HCEC 1CT (cell line): ENCODE measurements around the gene ITGB6.
"Not testable (repeated sequence)": the region's sequence is repeated elsewhere in the genome, so short reads cannot be mapped to it uniquely, and the experiment has no call there.

ENCODE experiments used
- DNase-seq: peaks from one replicate; pipeline ENCODE4 v3.0.0-alpha.2; 2017

The ITGB6 gene

DNA sequence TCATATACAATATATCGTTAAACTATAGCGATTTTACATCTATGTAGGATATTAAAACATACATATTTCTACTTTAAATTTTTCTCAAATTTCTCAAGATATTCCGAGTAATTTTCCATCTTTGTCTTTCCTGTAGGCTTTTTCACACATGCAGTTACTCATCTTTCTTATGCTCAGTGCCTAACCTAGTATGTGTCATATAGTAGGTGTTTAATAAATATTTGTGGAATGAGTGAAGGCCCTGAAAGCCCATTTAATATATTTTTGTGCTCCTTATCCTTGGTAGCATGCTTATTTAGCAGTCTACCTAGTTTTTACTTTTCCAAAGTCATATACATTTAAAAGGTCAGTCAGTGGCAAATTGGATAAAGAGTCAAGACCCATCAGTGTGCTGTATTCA lies 67.3 kb downstream of the ITGB6 start:
- no peak for DNase-seq

DNA sequence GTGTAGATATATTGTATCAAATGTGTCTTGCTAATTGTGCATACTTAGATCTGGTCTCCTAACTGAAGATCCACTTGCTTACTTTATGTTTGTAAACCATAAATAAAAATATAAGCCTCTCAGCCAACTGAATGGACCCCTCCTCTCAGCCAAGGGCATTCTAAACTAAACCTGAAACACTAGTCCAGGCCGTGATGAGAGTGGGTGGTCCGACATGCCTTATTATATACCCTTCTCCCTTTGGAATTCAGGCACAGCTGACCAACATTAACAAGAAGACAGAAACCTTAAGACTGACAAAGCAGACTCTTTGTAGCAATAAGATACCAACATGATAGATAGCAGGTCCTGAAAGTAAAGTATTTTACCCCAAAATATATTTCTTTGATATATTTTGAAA lies 73.3 kb downstream of the ITGB6 start:
- no peak for DNase-seq

DNA sequence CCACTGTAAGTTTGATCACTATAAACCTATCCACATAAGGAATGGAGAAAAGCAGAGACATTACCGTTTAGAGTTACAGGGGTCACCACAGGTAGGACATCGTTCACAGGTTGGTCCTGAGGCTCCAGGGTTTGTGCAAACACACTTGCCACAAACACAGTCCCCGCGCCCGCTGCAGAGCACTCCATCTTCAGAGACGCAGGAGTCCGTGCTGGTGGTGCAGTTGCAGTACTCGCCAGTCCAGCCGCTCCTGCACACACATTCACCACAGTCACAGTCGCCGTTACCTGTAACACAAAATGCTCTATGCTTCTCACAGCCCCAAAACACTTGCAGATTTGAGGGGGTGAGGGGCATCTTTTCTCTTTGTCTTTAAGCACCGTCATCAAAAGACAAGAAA lies 73.8 kb downstream of the ITGB6 start:
- no peak for DNase-seq

DNA sequence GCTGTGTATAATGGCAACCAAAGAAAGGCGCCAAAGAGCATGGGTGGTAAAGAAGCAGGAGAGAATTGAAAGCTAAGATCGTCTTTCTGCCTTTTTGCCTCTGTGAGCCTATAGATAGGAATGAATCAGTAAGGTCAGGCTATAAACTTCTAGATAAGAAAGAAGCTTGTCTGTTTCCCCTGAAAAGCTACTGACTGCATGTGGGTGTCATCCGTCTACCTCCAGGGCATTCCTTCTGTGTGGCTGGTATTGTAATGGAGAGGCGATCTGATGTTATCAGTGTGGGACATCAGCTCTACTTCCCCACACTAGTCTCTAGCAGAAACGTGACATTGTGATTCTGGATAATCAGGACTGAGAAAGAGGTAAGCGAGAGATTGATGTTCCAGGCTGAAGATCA lies 74.2 kb downstream of the ITGB6 start:
- no peak for DNase-seq

DNA sequence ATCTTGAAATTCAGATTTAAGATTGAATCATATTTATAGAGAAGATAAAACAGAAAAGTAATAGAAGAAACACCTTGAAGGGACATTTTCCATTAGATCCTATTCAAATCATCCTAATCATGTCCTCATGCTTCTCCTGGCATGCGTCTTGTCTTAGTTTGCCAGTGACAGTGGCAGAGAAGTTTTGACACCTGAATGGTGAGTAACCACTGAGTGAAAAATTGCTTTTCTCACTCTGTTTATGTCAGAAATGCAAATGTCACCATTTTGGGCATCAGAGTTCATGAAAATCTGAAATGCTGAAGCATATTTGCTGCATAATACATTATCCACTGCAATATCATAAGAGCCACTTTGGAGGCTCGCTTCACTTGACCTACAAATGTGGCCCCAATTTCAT lies 74.7 kb downstream of the ITGB6 start:
- no peak for DNase-seq

DNA sequence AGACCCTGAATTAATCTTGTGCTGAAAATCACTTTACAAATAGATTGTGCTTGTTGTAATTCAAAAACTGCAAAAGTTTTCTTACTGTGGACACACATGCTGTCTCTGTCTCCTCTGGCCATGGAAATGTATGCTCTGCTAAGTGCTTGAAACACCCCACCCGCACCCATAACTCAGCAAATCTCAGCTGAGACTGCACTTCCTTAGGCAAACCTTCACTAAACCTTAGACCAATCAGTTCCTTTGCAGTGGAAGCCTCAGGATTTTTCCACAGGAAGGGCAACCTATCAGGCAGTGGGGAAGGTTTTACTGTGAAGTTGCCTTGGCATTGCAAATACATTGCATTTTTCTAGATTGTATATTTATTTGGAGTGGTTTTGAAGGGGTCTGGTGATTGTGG lies 75.5 kb downstream of the ITGB6 start:
- no peak for DNase-seq

DNA sequence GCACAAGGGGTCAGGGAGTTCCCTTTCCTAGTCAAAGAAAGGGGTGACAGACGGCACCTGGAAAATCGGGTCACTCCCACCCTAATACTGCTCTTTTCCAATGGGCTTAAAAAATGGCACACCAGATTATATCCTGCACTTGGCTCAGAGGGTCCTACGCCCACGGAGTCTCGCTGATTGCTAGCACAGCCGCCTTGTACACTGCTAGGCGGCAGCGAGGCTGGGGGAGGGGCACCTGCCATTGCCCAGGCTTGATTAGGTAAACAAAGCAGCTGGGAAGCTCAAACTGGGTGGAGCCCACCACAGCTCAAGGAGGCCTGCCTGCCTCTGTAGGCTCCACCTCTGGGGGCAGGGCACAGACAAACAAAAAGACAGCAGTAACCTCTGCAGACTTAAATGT lies 85.4 kb downstream of the ITGB6 start:
- DNase-seq: not testable (repeated sequence)

DNA sequence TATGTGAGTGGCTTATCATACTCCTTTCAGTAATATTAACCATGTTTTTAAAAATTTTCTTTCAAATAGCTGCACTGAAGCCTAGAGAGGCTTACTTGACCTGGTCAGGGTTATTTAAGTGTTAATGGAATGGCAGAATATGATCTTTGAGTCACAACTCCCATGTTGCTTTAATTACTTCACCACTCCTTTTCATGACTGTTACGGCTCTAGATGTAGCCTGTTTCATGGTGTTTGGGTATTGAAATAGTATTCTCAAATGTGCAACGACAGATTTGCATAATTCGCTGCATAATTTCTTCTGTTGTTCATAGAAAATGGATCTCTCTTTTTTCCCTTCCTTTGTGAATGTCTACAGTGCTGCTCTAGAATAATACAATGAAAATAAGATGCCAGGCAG lies 86.1 kb downstream of the ITGB6 start:
- DNase-seq: no peak

DNA sequence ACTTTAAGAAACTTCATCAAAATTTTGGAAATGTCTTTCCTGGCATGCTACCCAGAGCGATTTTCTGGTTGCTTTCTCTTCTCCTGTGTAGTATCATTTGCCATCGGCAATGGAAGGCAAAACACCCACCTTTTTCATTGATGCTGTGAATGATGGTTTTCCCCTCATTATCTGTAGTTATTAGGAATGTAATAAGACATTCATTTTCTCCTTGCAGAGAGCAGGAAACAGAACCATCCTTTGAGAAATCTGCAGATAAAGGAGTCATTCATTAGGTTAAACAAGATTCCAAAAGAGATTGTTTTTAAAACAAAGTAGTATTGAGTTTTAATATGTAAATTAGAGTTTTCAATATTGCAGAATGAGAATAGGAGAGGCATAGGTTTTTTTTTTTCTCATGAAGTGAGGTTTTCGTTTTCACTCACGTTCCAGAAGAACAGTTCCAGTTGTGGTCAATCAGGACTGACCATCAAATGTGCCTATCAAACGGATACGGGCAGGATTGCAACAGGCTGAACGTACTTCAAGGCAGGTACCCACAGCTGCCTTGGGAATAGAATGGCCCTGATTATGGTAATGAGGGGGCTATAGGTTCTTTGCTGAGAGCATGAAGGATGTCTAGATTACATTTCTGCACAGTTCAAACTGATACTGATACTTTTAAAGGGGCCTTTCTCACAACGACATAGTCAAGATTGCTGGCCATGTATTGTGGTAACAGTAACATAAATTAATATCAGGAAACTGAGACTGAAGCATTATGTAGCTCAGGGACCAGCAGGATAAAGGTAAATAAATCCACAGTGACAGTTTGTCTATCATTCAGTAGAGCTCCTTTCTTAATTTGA lies 87.9 kb downstream of the ITGB6 start:
- no peak for DNase-seq

DNA sequence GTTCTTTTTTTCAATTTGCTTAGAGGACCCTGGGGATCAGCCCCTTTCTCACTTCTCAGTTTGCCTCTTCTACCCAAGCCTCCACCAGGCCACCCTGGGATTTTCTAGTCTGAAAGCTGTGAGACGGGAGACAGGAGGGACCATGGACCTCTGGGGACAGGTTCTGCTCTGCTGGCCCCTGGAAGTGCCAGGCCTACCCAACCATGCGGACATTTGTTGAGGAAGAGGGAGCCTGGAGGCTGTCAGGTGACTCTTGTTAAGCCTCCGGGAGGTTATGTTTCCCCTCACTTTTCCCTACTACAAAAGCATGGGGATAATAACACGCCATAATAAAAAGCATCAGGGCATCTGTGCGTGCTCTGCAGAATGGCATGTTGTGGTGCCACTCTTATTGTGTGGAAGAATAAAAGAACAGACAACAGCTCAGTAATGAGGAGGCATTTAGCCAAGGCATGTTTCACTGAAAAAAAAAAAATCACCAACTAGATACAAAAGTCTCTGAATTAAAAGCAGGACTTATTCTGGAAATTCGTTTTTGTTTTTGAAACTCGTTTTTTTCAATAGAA lies 89.3 kb downstream of the ITGB6 start:
- DNase-seq: no peak

DNA sequence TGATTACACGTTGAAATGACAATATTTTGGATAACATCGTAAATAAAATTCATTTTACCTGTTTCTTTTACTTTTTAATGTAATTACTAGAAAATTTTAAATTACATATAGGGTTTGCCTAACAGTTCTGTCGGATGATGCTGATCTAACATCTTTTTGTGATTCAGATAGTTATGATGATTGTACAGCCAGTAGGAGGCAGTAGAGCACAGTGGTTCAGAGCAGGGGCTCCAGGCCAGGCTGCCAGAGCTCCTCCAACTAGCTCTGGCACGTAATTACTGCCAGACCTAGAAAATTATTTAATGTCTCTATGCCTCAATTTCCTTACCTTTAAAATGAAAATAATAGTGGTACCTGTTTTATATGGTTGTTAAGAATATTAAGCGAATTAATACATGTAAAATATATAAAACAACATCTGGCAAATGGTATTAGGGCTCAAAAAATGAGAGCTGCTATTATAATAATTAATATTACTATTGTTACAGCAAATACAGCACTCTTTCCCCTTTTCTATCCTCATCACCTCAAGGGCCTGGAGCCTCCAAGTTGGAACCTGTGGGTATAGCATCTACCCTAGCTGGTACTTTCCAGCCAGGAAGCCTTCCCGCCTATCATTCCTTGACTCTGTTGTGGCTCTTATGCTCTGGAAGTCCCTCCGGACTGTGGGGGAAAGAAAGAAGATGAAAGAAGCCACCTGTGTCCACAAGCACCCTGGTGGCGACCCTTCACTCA lies 90.0 kb downstream of the ITGB6 start:
- peak; percentile 76 for DNase-seq

DNA sequence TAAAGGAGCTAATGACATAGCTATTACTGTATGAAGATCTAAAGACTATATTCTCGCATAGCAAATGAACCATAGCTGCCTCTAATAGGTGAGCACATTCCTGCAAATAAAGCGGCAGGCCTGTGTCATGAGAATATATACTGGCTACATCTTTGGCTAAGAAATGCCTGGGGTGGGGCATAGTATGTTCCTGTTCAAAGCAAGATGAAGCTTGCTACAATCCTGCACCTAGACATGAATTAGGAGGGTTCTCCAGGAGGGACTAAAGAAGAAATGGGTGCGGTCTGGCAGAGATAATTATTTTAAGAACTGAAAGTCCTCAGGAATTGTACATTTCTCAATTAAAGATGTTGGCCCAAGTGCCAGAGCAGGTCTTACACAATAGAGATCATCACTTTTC lies 90.8 kb downstream of the ITGB6 start:
- no peak for DNase-seq

DNA sequence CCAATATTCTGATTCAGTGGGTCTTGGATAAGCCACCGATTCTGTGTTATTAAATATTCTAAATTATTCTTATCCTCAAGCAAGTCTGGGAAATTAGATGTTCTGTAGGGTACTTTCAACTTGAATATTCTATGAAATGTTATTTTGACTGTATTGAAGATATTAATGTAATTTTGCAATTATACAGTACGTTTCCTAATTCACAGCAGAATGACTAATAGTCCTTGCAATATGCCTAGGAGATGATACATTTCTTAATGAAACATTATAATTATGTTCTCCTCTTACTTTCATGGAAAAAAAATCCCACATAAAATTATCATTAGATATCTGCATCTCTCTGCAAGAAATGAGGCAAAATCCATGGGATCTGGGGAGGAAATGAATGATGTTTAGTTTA lies 91.4 kb downstream of the ITGB6 start:
- DNase-seq: no peak

DNA sequence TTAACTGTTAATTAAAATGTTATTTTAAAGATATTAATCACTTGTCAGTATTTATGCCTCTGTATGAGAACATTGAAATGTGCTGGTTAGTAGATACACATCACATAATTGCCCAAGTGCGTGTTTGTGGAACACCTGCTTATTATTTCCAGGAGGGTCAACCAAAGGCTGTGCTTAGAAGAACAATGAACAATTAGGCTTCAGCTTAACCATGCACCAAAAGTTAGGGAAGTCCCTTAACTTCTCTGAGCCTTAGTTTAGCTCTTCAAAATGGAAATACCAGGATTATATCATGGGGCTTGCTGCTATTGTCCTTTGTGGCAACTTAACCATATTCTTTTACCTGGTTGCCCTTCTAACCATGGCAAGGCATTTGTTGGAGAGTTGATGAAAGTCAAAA lies 94.7 kb downstream of the ITGB6 start:
- no peak for DNase-seq

DNA sequence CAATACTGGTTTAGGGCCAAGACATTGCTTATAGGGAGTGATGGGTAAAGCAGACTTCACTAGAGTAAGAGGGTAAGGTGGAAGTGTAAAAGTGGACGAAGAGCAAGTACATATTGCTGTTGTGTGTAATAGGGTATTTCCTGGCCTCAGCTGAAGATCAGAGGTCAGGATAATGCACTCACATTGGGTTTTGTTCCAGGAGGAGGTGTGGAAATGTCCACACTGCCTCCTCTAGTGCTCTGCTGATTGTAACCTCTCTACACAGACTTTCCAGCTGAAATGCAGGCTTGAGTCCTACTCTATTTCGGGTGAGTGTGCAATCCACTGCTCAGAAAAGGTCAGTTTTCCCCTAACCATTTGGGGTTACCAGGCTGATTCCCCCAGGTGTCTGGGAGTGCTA lies 96.0 kb downstream of the ITGB6 start:
- no peak for DNase-seq

DNA sequence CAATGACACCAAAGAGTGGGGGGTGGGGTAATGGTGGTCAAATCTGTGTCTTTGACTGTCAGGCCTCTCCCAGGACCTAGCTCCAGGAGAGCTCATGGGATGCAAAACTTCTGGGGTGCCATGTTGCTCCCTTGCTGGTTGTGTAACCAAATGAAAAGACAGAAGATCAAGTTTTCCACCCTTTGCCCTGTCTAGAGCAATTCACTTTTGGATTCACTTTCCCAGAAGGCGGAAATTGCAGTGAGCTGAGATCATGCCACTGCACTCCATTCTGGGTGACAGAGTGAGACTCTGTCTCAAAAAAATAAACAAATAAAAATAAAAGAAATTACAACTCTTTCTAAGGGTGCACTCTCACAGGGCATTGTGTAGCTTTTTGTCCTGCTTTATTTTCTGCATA lies 102.7 kb downstream of the ITGB6 start:
- DNase-seq: no peak

DNA sequence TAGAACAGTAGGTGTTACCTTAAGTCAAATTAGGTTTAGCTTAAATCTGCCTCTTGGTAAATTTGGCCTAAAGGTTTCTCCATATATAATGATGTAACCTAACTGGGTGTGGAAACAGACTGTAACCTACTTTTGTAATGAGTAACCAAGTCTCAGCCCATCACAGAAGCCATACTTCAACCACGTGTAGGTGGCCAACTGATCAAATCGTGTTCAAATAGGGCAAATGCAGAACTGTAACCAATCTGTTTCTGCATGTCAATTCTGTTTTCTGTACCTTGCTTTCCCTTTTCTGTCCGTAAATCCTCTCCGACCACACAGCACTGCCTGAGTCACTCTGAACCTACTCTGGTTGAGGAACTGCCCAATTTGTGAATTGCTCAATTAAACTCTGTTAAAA lies 103.7 kb downstream of the ITGB6 start:
- DNase-seq: no peak

DNA sequence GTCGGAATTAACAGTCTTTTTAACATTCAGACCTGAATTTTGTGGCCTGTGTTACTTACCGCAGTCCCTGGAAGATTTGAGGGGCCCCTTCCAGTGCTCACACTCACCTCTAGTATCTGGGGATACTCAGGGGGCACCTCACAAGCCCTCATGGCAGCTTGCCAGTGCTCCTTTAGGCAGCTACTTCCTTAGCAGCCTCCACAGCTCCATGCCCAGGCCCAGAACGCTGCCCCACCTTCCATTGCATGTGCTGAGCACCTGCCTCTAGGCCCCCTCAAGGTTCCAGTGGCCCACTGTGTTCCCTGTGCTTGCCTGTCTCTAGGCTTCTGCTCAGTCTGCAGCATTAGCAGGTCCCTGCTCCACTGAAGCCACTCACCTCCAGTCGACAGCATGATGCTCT lies 107.6 kb downstream of the ITGB6 start:
- DNase-seq: no peak

DNA sequence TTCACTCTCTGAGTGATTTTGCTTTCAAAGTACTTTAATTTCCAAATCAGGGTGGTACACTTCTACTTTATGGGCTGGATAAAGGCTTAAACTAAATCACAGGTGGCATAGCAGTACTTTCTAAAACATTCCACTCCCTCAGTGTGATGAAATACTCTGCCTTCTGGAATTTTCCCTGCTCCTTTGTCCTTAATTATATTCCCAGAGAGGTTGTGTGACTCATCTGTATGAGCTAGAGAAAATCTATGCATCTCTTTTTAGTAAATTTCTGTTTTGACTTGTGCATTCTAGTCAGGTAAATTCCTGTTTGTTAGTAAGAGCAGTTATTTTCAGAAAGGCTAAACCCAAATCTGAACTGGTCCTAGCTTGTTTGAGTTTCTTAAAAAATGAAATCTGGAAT lies 108.7 kb downstream of the ITGB6 start:
- peak; percentile 51 for DNase-seq

DNA sequence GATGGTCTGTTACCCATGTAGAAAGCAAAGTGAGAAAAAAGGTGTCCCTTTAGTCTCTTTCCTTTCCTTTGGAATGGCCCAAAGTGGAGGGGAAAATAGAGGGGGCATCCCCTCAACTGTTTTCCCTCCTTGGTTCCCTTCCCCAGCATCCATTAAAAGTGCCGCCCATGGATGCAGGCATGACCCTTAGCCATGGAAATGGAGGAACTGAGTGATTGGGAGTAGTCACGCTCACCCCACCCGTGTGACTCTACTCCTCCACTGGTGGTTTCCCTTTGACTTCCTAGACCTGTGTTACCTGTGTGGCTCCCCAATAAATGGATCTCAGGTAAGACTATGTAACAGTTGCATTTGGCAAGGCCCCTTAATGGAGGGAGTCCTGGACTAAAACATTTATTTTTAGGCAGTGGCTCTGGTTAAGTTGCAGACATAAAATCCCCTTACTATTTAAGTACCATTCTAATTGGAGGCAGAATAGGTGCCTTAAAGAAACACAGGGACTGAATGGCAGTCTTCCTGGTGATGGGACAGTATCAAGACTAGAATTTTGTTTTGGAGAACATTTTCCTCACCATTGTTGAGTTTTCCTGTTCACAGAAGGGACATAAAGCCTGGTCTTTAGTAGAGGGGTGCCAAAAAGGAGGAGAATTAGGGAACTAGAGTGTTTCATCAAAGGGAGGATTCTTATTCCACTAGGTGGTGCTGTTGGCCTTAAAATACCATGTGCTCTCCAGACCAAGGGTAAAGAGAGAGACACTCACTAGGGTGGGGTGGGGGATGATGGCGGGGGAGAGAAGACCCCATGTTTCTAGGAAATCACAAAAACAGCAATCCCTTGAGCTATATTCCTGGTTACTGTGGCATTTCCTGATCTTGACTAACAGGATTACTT lies 112.0 kb downstream of the ITGB6 start:
- DNase-seq: peak; percentile 7

DNA sequence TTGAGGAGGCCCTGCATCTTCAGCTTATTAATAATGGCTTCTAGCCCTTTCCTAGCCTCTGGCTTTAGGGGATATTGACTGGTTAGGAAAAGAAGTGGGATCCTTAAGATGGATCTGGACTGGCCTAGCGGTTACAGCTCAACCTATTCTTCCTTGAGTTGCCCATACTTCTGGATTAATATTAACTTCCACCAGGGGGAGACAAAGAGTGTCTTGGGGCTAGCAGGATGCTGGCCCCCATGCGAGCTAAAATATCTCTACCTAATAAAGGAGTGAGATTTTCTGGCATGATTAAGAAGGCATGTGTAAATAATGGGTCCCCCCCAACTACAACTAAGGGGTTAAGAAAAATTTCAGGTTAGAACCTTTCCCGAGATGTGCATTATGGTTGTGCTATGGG lies 114.4 kb downstream of the ITGB6 start:
- DNase-seq: no peak

DNA sequence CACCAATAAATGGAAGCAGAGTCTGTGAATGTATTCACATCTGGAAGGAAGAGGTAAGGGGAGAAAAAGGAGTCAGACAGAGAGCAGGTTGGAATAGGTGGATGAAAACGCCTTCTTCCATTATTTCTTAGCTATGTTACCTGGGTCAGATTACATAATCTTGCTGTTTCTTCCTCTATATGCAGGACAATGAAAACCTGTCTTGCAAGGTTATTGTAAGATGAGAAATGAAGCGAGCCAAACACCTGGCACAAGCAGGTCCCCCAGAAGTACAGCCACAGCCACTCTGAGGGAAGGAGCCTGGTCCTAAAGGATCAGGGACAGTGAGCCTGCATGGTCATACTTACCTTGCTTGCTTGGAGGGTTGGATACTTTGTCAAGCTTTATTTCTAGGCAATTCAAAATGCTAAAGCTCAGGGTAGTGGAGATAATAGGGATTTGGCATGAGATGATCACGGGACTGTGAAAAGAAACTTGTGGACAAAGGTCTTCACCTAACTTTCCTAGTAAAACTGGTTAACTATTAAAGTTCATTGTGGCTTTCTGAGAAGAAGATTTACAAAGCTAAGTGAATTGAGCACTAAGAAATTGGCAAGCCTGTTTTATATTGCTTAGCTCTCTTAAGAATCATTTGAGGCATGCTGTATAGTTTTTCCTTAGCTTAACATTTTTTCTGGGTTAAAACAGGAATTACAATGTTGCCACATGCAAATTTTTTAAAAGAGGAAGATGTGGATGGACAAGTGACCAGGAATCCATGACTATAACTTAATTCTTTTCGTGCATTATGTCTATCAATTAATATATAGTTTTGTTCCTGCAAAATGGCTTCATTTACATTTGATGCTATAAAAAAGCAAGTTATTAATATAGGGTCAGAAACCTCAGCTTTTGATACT lies 121.9 kb downstream of the ITGB6 start:
- DNase-seq: no peak
